K562 (cell line): ENCODE data around the gene FEV. TPM values are rescaled to one million over a fixed set of nuclear protein-coding genes. Genes with fewer than 3 reads are reported as not detected.
A peak's percentile ranks its signal among the peaks of the same experiment; 100 is the strongest.

Experiments used
- ATAC-seq: fragments of 200-7000 bp; cut with Tn5 transposase; 3 replicates; pipeline ENCODE4 v1.9.1; 2020; ENCODE audit warnings: moderate library complexity
- BruUV-seq: library from RNA; stranded (reverse); fragments of 400-500 nt; replicated peaks from 2 replicates; lab custom pipeline; 2021; lab: Mats Ljungman, UMichigan
- CTCF ChIA-PET: fragments of 300-600 bp; formaldehyde crosslinking; extraction: SDS; loops from one replicate; lab custom pipeline; 2021; ENCODE audit warnings: low intra/inter-chr PET ratio; lab: Yijun Ruan, JAX
- POLR2A ChIA-PET: fragments of 300-600, 350-650 bp; sonication (Branson Sonifier 250); formaldehyde crosslinking; extraction: SDS; loops from one replicate; lab custom pipeline; 2021; ENCODE audit warnings: antibody characterized with exemption, inconsistent platforms; lab: Yijun Ruan, JAX
- DNase-seq, 4 experiments: peaks; one replicate each; pipeline versions ENCODE4 v3.0.0 to v3.0.0-alpha.2; 2011 to 2018; ENCODE audit warnings: low spot score in 3 of 4, mixed read lengths in 3 of 4; ENCODE audit errors: extremely low read depth in 1 of 4
- FAIRE-seq: peaks from 2 replicates; lab custom pipeline; 2011; peaks lifted over from hg19 to GRCh38; lab: Jason Lieb, UNC
- H2AFZ ChIP-seq: 2 replicates; pipeline ENCODE4 v1.6.0; 2011; ENCODE audit warnings: low read depth, low read length, control low read depth, inconsistent platforms
- H3K27ac ChIP-seq: fragments of 200-600 bp; 3 replicates; pipeline ENCODE4 v1.8.0; 2011; ENCODE audit warnings: low read depth, mild to moderate bottlenecking, control low read depth, inconsistent platforms, low read length, moderate library complexity, mixed read lengths; ENCODE audit errors: extremely low read depth
- H3K27me3 ChIP-seq, 2 experiments: fragments of 300-600 bp in 1 of 2; 2 replicates in 1 of 2; 3 replicates in 1 of 2; pipeline versions ENCODE4 v1.6.0 to v1.8.0; 2011; ENCODE audit warnings: inconsistent platforms in 2 of 2, low read length in 2 of 2, mild to moderate bottlenecking in 1 of 2, mixed read lengths in 1 of 2, moderate library complexity in 1 of 2; ENCODE audit not compliant: control insufficient read depth in 2 of 2, insufficient read depth in 2 of 2
- H3K36me3 ChIP-seq: fragments of 300-600 bp; 3 replicates; pipeline ENCODE4 v1.8.0; 2011; ENCODE audit warnings: mild to moderate bottlenecking, low read length, inconsistent platforms; ENCODE audit not compliant: control insufficient read depth, insufficient read depth
- H3K4me1 ChIP-seq, 2 experiments: fragments of 200-600 bp in 1 of 2; replicated peaks in 1 of 2; 2 replicates in 1 of 2; 3 replicates in 1 of 2; pipeline versions ENCODE4 v1.5.1 to v1.8.0; 2011; ENCODE audit warnings: inconsistent platforms in 2 of 2, low read length in 2 of 2, mild to moderate bottlenecking in 1 of 2, mixed read lengths in 1 of 2, moderate library complexity in 1 of 2; ENCODE audit not compliant: control insufficient read depth in 2 of 2, insufficient read depth in 2 of 2
- H3K4me2 ChIP-seq: 2 replicates; pipeline ENCODE4 v1.6.1; 2011; ENCODE audit warnings: low read length, control low read depth, inconsistent platforms, mixed read lengths; ENCODE audit not compliant: insufficient read depth
- H3K4me3 ChIP-seq: fragments of 200-600 bp; sonication (generic), shearing (Covaris generic); 2 replicates; pipeline ENCODE4 v1.5.1; 2016; ENCODE audit warnings: control low read depth, inconsistent platforms
- H3K79me2 ChIP-seq: fragments of 200-600 bp; 3 replicates; pipeline ENCODE4 v1.8.0; 2011; ENCODE audit warnings: low read length, inconsistent platforms; ENCODE audit not compliant: control insufficient read depth, insufficient read depth
- H3K9ac ChIP-seq, 2 experiments: 2 replicates each; pipeline versions ENCODE4 v1.6.0 to v1.6.1; 2011; ENCODE audit warnings: low read depth in 2 of 2, low read length in 2 of 2, control low read depth in 1 of 2, inconsistent platforms in 1 of 2, mild to moderate bottlenecking in 1 of 2, mixed read lengths in 1 of 2; ENCODE audit not compliant: insufficient read depth in 1 of 2
- H3K9me1 ChIP-seq: one replicate; pipeline ENCODE4 v1.6.0; 2011; ENCODE audit warnings: inconsistent platforms, mild to moderate bottlenecking, low read length, moderate library complexity; ENCODE audit not compliant: control insufficient read depth, insufficient read depth
- H3K9me3 ChIP-seq: replicated peaks from 2 replicates; pipeline ENCODE4 v1.5.1; 2011; ENCODE audit warnings: low read depth, low read length, inconsistent platforms; ENCODE audit not compliant: control insufficient read depth, insufficient read depth
- H4K20me1 ChIP-seq: replicated peaks from 2 replicates; pipeline ENCODE4 v1.6.1; 2011; ENCODE audit warnings: low read length, inconsistent platforms, mixed read lengths; ENCODE audit not compliant: control insufficient read depth, insufficient read depth
- BRCA1 ChIP-seq, 2 experiments: fragments of 450-650 bp in 1 of 2; sonication (generic) in 1 of 2; formaldehyde crosslinking in 1 of 2; IDR thresholded peaks; 2 replicates each; pipeline versions ENCODE4 v1.5.0 to v1.6.1; 2017 to 2020; ENCODE audit warnings: mild to moderate bottlenecking in 1 of 2, missing genetic modification reagents in 1 of 2
- MYC ChIP-seq, 2 experiments: fragments of 250-450 bp in 1 of 2; sonication (Bioruptor Pico) in 1 of 2; IDR thresholded peaks; 2 replicates each; pipeline versions ENCODE4 v1.5.1 to v1.6.1; 2012 to 2021; ENCODE audit warnings: low read depth in 2 of 2, borderline replicate concordance in 1 of 2, improper control_type of control experiment in 1 of 2, low read length in 1 of 2, mild to moderate bottlenecking in 1 of 2, moderate library complexity in 1 of 2
- PHB2 ChIP-seq: fragments of 450-650 bp; IDR thresholded peaks from 2 replicates; pipeline ENCODE4 v1.6.1; 2017; ENCODE audit warnings: low read depth
- SMARCA5 ChIP-seq: fragments of 450-650 bp; IDR thresholded peaks from 2 replicates; pipeline ENCODE4 v1.6.1; 2016
- WGBS: fragments of 100-300 bp; shearing (Covaris generic); methylation state at CpG from one replicate; pipeline ENCODE4 v1.1.6; 2016; ENCODE audit warnings: low coverage, mixed read lengths; ENCODE audit not compliant: insufficient coverage; ENCODE audit errors: missing lambda C conversion rate; 5-methylcytosine and 5-hydroxymethylcytosine counted together
- in situ Hi-C: fragments of 300-500 bp; cut with MboI; formaldehyde crosslinking; loops from 4 replicates; pipeline ENCODE4 v1.15.0; 2018; ENCODE audit warnings: inconsistent platforms, mixed read lengths
- intact Hi-C: fragments of 100-400 bp; cut with micrococcal nuclease; formaldehyde crosslinking; loops from 2 replicates; pipeline ENCODE4 v1.14.2; 2022
- polyA plus RNA-seq, 8 experiments: library from polyadenylated mRNA; depleted of rRNA in 4 of 8; stranded (reverse) in 5 of 8; unstranded in 3 of 8; fragments of >200 nt; fragmentation: Nextera tagmentation in 2 of 8; fragmentation: Illumina TruSeq in 1 of 8; extraction: Ambion mirVana in 2 of 8; extraction: Trizol in 1 of 8; gene quantifications; 2 replicates each; pipeline versions ENCODE4 v1.2.1 to v1.2.3, GENCODE V29; 2011 to 2014; ENCODE audit warnings: inconsistent platforms in 1 of 8, missing spikeins in 1 of 8
- total RNA-seq, 7 experiments: library from RNA; depleted of rRNA in 6 of 7; stranded (reverse); fragments of >200 nt in 6 of 7; fragmentation: Illumina TruSeq in 2 of 7; extraction: Trizol in 2 of 7; gene quantifications; 2 replicates each; pipeline versions ENCODE4 v1.2.1 to v1.2.3, GENCODE V29; 2011 to 2021; ENCODE audit warnings: low replicate concordance in 1 of 7
- TF ChIP-seq, protein P1 (sequence below): fragments of 250-450 bp; sonication (Bioruptor Pico); IDR thresholded peaks from 2 replicates; pipeline ENCODE4 v1.4.0; 2020
- TF ChIP-seq, protein P2 (sequence below): fragments of 250-450 bp; sonication (Bioruptor Pico); IDR thresholded peaks from 2 replicates; pipeline ENCODE4 v1.9.0; 2021; ENCODE audit warnings: mild to moderate bottlenecking
- TF ChIP-seq, protein P3 (sequence below), 2 experiments: fragments of 450-650 bp; conservative IDR thresholded peaks; 2 replicates each; pipeline ENCODE4 v1.6.1; 2017; ENCODE audit warnings: mild to moderate bottlenecking in 2 of 2, moderate library complexity in 2 of 2

Gene FEV
- total and polyA plus RNA-seq, 9 of the 15 experiments (the other 6 are each of a cell fraction or from before 2014, with no cell fraction given) = 0.08 to 1.6 (median 0.62) TPM; not detected in 1

DNA sequence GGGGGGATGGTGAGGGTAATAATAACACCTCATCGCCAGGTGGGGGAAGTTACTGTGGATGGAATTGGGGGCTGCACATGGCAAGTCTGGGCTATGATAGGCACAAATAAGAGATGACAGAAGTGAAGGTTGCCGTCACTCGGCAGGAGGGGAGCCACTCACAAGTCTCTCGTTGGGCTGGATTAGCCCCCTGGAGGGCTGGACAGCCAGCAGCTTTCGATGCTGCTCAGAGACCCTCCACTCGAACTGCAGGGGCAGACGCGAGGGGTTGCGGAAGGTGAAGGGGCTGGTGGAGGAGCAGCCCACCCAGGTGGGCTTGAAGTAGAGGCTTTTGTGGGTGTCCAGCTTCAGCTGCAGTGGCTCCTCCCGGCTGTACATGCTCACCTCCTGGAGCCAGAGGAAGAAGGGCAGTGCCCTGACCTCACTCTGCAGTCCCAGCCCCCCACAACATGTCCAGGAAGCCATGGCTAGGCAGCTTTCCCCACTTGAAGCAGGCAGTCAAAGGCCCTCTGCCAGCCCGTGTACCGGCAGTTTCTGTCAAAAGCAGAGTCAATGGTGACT lies 38.1 kb upstream of the FEV start:
- POLR2A ChIA-PET = no interaction called here
- no TSS peak for BruUV-seq
- Histone ChIP-seq H3K36me3 (no peaks in the 10 kb centered on the region), H3K9me3 (no peaks in the 10 kb centered on the region), H3K79me2 (no peaks in the 10 kb centered on the region), H3K4me2 (no peak overlapping the region), H3K27ac (no peak overlapping the region), H3K9me1 (no peaks in the 10 kb centered on the region), H4K20me1 (peaks cover 4% of the 10 kb centered on the region; the same call in 1 of the 2 replicates), H3K9ac (0 out of 4 replicates have a peak overlapping the region, but pooled peaks of 1 of the 2 experiments have one; percentile 20), H2AFZ (no peak overlapping the region), H3K27me3 (peaks cover 0 to 70% of the 10 kb centered on the region in 2 experiments; a peak in 4 of 5 replicates), H3K4me3 (no peak overlapping the region), H3K4me1 (no peaks in the 10 kb centered on the region)
- TF ChIP-seq, protein P1, sequence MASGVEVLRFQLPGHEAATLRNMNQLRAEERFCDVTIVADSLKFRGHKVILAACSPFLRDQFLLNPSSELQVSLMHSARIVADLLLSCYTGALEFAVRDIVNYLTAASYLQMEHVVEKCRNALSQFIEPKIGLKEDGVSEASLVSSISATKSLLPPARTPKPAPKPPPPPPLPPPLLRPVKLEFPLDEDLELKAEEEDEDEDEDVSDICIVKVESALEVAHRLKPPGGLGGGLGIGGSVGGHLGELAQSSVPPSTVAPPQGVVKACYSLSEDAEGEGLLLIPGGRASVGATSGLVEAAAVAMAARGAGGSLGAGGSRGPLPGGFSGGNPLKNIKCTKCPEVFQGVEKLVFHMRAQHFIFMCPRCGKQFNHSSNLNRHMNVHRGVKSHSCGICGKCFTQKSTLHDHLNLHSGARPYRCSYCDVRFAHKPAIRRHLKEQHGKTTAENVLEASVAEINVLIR (CRISPR knock-in tag) = no peak
- TF ChIP-seq MYC (IDR thresholded peaks at IDR 0.05; ENCODE audit: low read depth, low read length) (no peak), MYC (CRISPR knock-in tag; IDR thresholded peaks at IDR 0.05; ENCODE audit: borderline replicate concordance, low read depth) (no peak)
- in situ Hi-C loops = loop anchor here (10.0 kb wide), 1 partner anchor 132 kb away; no protein-coding TSS in a partner anchor
- 11% methylated on average over 12 of the region's 12 CpGs for WGBS
- intact Hi-C loops = no loop called here
- CTCF ChIA-PET = no interaction called here
- ATAC-seq = no peak
- no peak for FAIRE-seq
- DNase-seq = no peak

DNA sequence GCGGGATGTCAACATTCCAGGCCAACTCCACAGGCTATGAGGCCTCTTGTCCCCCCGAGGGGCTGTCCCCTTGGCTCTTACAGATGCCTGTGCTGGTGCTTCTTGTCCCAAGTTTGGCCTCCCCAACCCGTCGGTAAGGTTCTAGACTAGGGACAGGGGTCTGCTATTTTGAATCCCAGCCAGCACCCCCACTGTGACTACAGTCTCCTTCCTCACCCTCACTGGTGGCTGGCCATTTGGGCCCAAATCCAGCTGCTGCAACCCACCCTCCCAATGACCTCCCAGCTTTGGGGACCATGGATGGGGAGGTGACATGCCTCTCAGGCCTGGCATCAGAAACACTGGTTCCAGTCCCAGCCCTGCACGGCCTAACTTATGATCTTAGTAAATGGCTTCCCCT lies 37.6 kb upstream of the FEV start:
- H3K27ac ChIP-seq = no peak overlapping the region
- intact Hi-C loops = no loop called here
- H3K27me3 ChIP-seq = peaks cover 0 to 70% of the 10 kb centered on the region in 2 experiments; a peak in 4 of 5 replicates
- no peak for FAIRE-seq
- H3K36me3 ChIP-seq = no peaks in the 10 kb centered on the region
- H3K79me2 ChIP-seq = no peaks in the 10 kb centered on the region
- no peaks in the 10 kb centered on the region for H3K4me1 ChIP-seq
- no TSS peak for BruUV-seq
- H2AFZ ChIP-seq = no peak overlapping the region
- ATAC-seq = no peak
- DNase-seq = no peak
- no peaks in the 10 kb centered on the region for H3K9me3 ChIP-seq
- in situ Hi-C loops = loop anchor here (10.0 kb wide), 1 partner anchor 132 kb away; no protein-coding TSS in a partner anchor
- CTCF ChIA-PET = no interaction called here
- H4K20me1 ChIP-seq = peaks cover 4% of the 10 kb centered on the region; the same call in 1 of the 2 replicates
- H3K9me1 ChIP-seq = no peaks in the 10 kb centered on the region
- no peak overlapping the region for H3K9ac ChIP-seq
- no peak overlapping the region for H3K4me2 ChIP-seq
- H3K4me3 ChIP-seq = no peak overlapping the region
- POLR2A ChIA-PET = no interaction called here
- 4% methylated on average over 4 of the region's 5 CpGs for WGBS
- TF ChIP-seq, protein P2, sequence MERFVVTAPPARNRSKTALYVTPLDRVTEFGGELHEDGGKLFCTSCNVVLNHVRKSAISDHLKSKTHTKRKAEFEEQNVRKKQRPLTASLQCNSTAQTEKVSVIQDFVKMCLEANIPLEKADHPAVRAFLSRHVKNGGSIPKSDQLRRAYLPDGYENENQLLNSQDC = no peak
- no peak for TF ChIP-seq SMARCA5
- no peak for TF ChIP-seq BRCA1 (IDR thresholded peaks at IDR 0.05)
- no peak for TF ChIP-seq BRCA1 (CRISPR knock-in tag; IDR thresholded peaks at IDR 0.05)
- no peak for TF ChIP-seq PHB2
- TF ChIP-seq, protein P3, sequence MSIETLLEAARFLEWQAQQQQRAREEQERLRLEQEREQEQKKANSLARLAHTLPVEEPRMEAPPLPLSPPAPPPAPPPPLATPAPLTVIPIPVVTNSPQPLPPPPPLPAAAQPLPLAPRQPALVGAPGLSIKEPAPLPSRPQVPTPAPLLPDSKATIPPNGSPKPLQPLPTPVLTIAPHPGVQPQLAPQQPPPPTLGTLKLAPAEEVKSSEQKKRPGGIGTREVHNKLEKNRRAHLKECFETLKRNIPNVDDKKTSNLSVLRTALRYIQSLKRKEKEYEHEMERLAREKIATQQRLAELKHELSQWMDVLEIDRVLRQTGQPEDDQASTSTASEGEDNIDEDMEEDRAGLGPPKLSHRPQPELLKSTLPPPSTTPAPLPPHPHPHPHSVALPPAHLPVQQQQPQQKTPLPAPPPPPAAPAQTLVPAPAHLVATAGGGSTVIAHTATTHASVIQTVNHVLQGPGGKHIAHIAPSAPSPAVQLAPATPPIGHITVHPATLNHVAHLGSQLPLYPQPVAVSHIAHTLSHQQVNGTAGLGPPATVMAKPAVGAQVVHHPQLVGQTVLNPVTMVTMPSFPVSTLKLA (conservative IDR thresholded peaks at IDR 0.05) = no peak
